Measurements from ENCODE around the gene GRAMD1B. TPM values are rescaled to one million over a fixed set of nuclear protein-coding genes. Genes with fewer than 3 reads are reported as not detected.

Gene GRAMD1B
- 12.4 and 15.0 TPM in 2 replicates for total RNA-seq

GRCh38 chr11:123429913-123430720, at the start of gene GRAMD1B:
GRAMD1B (plus strand) TSS chr11:123430269; CDS start chr11:123430793, 524 bp downstream.
- H3K4me1 Mint-ChIP-seq, result peaks cover 13% of the 10 kb centered on the region
- no peaks in the 10 kb centered on the region for H3K36me3 Mint-ChIP-seq (ENCODE audit: low read depth)
- peaks cover 11% of the 10 kb centered on the region for H3K27me3 Mint-ChIP-seq
- intact Hi-C loops (cut with micrococcal nuclease), result loop anchor here (2.0 kb wide), 1 partner anchor 127 kb away; no protein-coding TSS in a partner anchor
- peak within 1 kb of the TSS; percentile 82 for H3K4me3 Mint-ChIP-seq
- no peak within 1 kb of the TSS for H3K27ac Mint-ChIP-seq
- ChIA-PET POLR2A (no interaction called here), CTCF (no interaction called here)
- peak; percentile 36 for DNase-seq
- ATAC-seq (ENCODE audit: low read depth), result peak; percentile 84
- TF ChIP-seq, protein P1, sequence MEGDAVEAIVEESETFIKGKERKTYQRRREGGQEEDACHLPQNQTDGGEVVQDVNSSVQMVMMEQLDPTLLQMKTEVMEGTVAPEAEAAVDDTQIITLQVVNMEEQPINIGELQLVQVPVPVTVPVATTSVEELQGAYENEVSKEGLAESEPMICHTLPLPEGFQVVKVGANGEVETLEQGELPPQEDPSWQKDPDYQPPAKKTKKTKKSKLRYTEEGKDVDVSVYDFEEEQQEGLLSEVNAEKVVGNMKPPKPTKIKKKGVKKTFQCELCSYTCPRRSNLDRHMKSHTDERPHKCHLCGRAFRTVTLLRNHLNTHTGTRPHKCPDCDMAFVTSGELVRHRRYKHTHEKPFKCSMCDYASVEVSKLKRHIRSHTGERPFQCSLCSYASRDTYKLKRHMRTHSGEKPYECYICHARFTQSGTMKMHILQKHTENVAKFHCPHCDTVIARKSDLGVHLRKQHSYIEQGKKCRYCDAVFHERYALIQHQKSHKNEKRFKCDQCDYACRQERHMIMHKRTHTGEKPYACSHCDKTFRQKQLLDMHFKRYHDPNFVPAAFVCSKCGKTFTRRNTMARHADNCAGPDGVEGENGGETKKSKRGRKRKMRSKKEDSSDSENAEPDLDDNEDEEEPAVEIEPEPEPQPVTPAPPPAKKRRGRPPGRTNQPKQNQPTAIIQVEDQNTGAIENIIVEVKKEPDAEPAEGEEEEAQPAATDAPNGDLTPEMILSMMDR (IDR thresholded peaks at IDR 0.05), result no peak
- H3K9me3 Mint-ChIP-seq, result no peaks in the 10 kb centered on the region

- H3K27me3 Mint-ChIP-seq, result no peaks in the 10 kb centered on the region
- no peaks in the 10 kb centered on the region for H3K36me3 Mint-ChIP-seq (ENCODE audit: low read depth)
- DNase-seq (no peak), ATAC-seq (ENCODE audit: low read depth) (no peak)
- no peak overlapping the region for H3K27ac Mint-ChIP-seq
- ChIA-PET CTCF (no interaction called here), POLR2A (no interaction called here)
- H3K4me1 Mint-ChIP-seq, result no peaks in the 10 kb centered on the region
- TF ChIP-seq, protein P1 (IDR thresholded peaks at IDR 0.05), result no peak
- no peak overlapping the region for H3K4me3 Mint-ChIP-seq
- H3K9me3 Mint-ChIP-seq, result no peaks in the 10 kb centered on the region
- intact Hi-C loops (cut with micrococcal nuclease), result no loop called here
Measured at GRCh38 chr11:123381149-123381548, 48.9 kb upstream of the GRAMD1B start.

DNA sequence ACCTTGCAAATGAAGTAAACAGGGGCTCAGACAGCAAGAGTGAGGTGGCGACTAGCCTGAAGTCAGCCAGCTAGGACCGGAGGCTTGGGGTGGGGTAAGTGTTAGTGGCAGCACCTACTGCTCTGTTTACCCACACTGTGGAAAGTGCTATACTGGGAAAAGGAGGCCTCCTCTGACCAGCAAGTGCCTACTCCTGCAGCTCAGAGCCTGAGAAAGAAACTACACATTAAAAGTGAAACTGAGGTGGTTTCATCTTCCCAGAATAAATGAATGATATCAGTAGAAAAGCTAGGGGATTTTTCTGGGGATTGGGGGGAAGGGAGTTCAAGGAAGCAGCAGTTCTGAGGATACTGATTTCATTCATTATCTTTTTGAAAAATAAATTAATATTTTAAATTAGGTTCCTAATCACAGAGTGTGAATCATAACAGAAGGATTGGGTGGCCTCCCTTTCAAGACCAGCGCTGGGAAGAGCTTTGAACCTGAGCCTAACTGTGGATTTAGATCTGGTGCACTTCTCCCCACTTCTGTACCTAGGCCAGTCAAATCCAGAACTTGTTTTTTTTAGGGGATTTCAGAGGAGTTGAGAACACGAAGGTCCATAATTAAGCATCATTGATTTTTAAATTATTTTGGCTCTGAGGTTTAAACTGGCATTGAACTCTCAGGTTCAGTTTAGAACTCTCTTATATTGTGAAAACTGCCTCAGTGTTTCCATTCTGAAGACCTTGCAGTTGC, 48.1 kb upstream of the GRAMD1B start:
- Mint-ChIP-seq H3K27me3 (no peaks in the 10 kb centered on the region), H3K27ac (no peak overlapping the region), H3K4me1 (no peaks in the 10 kb centered on the region), H3K36me3 (ENCODE audit: low read depth) (no peaks in the 10 kb centered on the region), H3K4me3 (no peak overlapping the region), H3K9me3 (no peaks in the 10 kb centered on the region)
- TF ChIP-seq, protein P1 (IDR thresholded peaks at IDR 0.05), result no peak
- intact Hi-C loops (cut with micrococcal nuclease), result no loop called here
- DNase-seq (no peak), ATAC-seq (ENCODE audit: low read depth) (no peak)
- ChIA-PET POLR2A (no interaction called here), CTCF (no interaction called here)

DNA sequence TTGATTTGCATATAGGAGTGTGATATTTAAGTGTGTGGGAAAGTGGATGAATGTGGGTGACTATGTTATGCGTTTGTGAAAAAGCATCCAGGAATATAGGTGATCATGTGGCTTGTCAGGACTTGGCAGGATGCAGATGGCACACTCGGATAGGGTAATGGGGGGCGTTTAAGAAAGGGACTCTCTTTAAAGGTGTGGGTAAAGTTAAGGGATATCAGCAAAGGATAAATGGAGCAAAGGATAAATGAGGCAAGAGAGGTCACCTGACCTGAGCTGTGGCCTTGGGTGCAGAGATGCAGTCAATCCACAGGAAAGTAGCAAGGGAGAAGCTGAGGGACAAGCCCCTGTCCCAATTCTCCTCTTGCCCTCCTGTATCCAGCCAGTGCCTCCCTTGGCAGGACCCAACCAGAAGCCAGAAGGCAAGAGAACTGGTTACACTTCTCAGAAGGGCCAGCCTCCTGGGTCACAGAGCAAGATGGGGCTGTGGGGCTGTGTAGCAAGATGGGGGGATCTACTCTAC, 47.5 kb upstream of the GRAMD1B start:
- Mint-ChIP-seq H3K27me3 (no peaks in the 10 kb centered on the region), H3K27ac (no peak overlapping the region), H3K9me3 (no peaks in the 10 kb centered on the region), H3K4me3 (no peak overlapping the region), H3K4me1 (no peaks in the 10 kb centered on the region), H3K36me3 (ENCODE audit: low read depth) (no peaks in the 10 kb centered on the region)
- ChIA-PET POLR2A (no interaction called here), CTCF (no interaction called here)
- TF ChIP-seq, protein P1 (IDR thresholded peaks at IDR 0.05), result no peak
- no peak for ATAC-seq (ENCODE audit: low read depth)
- no peak for DNase-seq
- intact Hi-C loops (cut with micrococcal nuclease), result no loop called here

- CTCF ChIA-PET, result no interaction called here
- intact Hi-C loops (cut with micrococcal nuclease), result no loop called here
Measured at GRCh38 chr11:123384116-123384515, 46.0 kb upstream of the GRAMD1B start.

More at GRCh38 chr11:123384116-123384515, 46.0 kb upstream of the GRAMD1B start:
- no peak for DNase-seq
- Mint-ChIP-seq H3K4me3 (no peak overlapping the region), H3K27ac (no peak overlapping the region), H3K27me3 (no peaks in the 10 kb centered on the region), H3K4me1 (no peaks in the 10 kb centered on the region), H3K9me3 (no peaks in the 10 kb centered on the region), H3K36me3 (ENCODE audit: low read depth) (no peaks in the 10 kb centered on the region)
- POLR2A ChIA-PET, result no interaction called here
- TF ChIP-seq, protein P1 (IDR thresholded peaks at IDR 0.05), result no peak
- ATAC-seq (ENCODE audit: low read depth), result no peak

Data from activated B cell treated with CpG ODN at 0.5 μM for 24 hours (primary cell).